LNCAP (cell line): ENCODE results near the gene PUS7.

Experiments used
- TF ChIP-seq, protein P1 (sequence below): fragments of 450-650 bp; IDR thresholded peaks from 2 replicates; pipeline ENCODE4 v1.5.1; 2017; ENCODE audit warnings: mild to moderate bottlenecking

Gene PUS7

DNA sequence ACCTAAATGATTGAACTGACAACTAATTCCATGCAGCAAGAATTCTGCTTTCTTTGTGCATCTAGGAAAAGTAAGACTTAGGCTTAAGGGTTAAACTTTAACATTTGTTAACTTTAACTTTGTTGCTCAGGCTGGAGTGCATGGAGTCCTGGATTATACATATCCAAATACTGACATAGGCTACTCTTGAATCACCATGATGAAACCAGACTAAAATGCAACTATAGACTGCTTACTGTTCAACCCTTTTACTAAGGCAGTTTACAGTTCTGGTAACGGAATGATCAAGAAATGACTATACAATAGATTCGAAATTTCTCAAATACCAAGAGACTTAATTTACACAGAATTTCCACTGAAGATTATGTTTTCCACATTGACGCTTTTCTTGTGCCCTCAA lies 52.0 kb downstream of the PUS7 start:
- TF ChIP-seq, protein P1, sequence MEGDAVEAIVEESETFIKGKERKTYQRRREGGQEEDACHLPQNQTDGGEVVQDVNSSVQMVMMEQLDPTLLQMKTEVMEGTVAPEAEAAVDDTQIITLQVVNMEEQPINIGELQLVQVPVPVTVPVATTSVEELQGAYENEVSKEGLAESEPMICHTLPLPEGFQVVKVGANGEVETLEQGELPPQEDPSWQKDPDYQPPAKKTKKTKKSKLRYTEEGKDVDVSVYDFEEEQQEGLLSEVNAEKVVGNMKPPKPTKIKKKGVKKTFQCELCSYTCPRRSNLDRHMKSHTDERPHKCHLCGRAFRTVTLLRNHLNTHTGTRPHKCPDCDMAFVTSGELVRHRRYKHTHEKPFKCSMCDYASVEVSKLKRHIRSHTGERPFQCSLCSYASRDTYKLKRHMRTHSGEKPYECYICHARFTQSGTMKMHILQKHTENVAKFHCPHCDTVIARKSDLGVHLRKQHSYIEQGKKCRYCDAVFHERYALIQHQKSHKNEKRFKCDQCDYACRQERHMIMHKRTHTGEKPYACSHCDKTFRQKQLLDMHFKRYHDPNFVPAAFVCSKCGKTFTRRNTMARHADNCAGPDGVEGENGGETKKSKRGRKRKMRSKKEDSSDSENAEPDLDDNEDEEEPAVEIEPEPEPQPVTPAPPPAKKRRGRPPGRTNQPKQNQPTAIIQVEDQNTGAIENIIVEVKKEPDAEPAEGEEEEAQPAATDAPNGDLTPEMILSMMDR, result no peak

DNA sequence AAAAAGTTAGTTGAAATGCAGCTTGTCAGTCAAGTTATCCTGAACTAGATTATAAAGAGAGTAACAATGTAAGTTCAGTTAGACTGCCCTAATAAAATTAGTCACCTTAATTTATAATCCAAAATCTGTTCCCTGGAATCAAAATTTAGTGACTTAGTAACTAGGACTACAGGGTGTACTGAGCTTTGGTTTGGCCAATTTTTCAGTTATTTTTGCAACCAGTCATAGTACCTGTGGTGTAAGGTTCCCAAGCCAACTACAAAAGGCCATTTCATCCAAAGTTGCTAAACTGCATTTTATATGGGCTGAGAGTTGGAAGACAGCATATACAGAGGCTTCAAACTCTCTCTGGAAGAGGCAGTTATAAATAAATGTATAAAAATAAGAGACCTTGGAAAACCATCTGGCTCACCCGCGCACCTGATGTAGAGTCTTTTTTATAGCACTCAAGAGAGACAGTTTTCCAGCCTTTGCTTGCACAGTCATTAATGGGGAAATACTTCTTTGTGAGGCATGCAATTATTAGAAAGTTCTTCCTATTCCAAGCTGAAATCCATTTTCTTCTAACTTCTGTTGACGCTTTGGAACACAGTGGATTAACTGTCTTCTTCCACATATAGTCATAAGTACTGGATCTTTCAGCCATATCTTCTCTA lies 59.2 kb downstream of the PUS7 start:
- TF ChIP-seq, protein P1, result no peak

DNA sequence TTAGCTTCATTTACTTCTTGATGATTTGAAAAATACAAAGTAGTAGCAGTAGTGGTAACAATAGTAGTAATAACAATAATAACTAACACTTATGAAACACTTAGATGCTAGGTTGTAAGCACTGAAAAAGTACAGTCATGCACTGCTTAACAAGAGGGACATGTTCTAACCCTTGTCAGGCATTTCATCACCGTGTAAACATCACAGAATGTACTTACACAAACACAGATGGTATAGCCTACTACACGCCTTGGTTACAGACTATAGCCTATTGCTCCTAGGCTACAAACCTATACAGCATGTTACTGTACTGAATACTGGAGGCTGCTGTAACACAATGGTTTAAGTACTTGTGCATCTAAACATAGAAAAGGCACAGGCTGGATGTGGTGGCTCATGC lies 60.6 kb downstream of the PUS7 start:
- TF ChIP-seq, protein P1, result no peak

DNA sequence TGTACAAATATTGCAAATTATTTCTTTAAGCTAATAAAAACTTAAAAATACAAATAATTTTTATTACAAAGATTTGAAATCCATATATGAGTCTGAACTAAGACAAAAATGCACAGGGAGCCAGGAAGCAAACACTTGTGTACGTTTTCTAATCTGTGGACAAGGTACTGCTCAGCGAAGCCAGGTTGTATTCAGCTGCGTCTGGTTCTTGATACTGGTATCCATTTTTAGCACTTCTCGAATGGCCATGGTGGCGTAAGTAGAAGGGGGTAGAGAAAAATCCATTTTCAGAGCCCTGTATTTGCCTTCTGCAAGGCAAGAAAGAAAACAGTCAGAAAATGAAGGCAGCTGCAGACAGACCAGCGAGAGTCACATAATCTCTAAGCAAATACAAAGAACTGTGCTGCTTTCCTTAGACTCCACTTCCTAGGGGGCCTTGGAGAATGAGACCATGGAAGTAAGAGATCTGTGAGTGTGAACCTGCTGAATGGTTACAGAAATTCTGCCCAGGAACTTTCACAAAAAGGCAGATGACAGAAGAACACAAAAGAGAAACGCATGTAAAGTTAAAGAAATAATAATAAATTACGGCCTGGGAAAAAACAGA lies 64.3 kb downstream of the PUS7 start:
- TF ChIP-seq, protein P1, result no peak

DNA sequence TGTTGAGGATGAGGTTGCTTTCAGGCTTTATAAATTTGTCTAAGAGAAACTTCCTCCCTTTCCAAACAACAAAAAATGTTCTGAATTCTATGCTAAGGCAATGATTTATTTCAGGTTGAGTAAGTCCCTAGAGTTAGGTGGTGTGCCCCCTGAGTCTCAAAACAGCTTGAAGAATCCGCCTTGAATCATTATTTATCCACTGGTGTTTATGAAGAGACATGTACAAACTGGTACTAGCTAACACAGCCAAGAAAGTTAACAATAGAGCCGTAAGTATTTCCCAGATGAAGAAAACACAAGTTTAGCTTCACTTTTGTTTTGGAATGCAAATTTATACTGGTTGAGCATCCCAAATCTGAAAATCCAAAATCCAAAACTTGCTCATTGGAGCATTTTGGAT lies 67.2 kb downstream of the PUS7 start:
- TF ChIP-seq, protein P1, result no peak

DNA sequence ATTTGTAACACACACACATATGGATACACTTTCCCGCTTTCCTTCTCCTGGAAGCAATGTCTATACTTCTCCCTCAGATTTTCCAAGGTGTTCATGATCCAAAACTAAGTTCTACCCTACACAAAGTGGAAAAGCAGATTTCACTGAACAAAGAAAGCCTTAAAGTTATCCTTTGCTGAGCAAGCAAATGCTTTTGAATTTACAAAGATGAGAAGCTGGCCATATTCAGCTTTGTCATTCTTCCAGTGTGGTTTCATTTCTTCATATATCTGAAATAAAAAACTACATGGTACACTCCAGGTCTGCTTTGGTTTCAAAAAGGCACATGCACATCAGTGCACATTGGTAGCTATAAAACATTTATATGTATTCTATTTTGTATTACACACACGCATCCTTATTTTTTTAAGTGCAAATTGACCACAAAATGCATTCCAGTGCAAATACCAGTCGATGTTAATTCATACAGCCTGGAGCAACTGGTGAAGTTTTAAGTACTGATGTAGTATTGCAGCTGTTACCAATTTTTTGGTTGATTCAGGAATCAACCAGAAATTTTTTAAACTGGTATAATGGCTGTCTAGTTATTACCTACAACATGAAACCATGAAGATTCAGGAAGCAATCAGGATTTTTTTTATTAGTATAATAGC lies 67.8 kb downstream of the PUS7 start:
- TF ChIP-seq, protein P1, result no peak

DNA sequence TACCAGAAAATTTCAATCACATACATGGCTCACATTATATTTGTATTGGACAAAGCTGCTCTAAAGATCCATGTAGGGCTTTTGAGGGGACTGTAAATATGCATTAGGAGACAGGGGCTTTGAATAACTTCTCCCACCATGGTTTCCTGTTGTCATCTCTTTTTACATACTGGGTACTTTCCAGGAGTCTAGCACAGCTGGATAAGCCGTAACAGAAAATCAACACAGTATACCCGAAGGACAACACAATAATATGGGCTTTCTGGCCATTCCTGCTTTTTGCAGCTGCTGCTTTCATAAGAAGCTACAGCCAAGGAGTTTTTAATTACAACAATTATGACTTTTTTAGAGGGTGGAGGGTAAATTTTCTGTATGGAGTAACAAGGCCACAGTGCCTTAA lies 70.0 kb downstream of the PUS7 start:
- TF ChIP-seq, protein P1, result no peak
